Measurements from ENCODE around the gene EFNA3.

The EFNA3 gene

GRCh38 chr1:155123801-155124200 lies 45.2 kb downstream of the EFNA3 start (continued):
- TF ChIP-seq PRDM10 (tag by site-specific recombination; IDR thresholded peaks at IDR 0.05) (0 out of 2 replicates have a peak, but pooled peaks have one; percentile 35), SCRT2 (tag by site-specific recombination; IDR thresholded peaks at IDR 0.05) (no peak), WT1 (tag by site-specific recombination; IDR thresholded peaks at IDR 0.05) (peak; percentile 80), ZNF571 (tag by site-specific recombination; IDR thresholded peaks at IDR 0.05) (no peak), ZNF501 (tag by site-specific recombination; IDR thresholded peaks at IDR 0.05) (no peak), ZNF121 (tag by site-specific recombination; IDR thresholded peaks at IDR 0.05) (no peak), ZBTB11 (tag by site-specific recombination; conservative IDR thresholded peaks at IDR 0.05; ENCODE audit: low read depth) (no peak), ZNF701 (tag by site-specific recombination; IDR thresholded peaks at IDR 0.05) (no peak), PRDM4 (tag by site-specific recombination; IDR thresholded peaks at IDR 0.05) (no peak), GLI2 (tag by site-specific recombination; IDR thresholded peaks at IDR 0.05; ENCODE audit: borderline replicate concordance, low read depth) (no peak), ZNF362 (tag by site-specific recombination; IDR thresholded peaks at IDR 0.05) (no peak), ZNF214 (tag by site-specific recombination; IDR thresholded peaks at IDR 0.05; ENCODE audit: borderline replicate concordance) (no peak), ZNF473 (tag by site-specific recombination; IDR thresholded peaks at IDR 0.05) (no peak), SP2 (tag by site-specific recombination; IDR thresholded peaks at IDR 0.05) (no peak), ZNF596 (tag by site-specific recombination; IDR thresholded peaks at IDR 0.05) (no peak), ZNF664 (tag by site-specific recombination; IDR thresholded peaks at IDR 0.05) (no peak), ZNF747 (tag by site-specific recombination; IDR thresholded peaks at IDR 0.05) (no peak), ZNF311 (tag by site-specific recombination; IDR thresholded peaks at IDR 0.05; ENCODE audit: borderline replicate concordance) (no peak)

Data from HEK293 (cell line).